SK-N-SH (cell line): Measurements from ENCODE around the gene PIGN. TPM values are rescaled to one million over a fixed set of nuclear protein-coding genes. Genes with fewer than 3 reads are reported as not detected.

ENCODE experiments used
- CTCF ChIA-PET: fragments of 300-600, 350-600 bp; formaldehyde crosslinking; extraction: SDS; loops from one replicate; lab custom pipeline; 2021; lab: Yijun Ruan, JAX
- POLR2A ChIA-PET: fragments of 350-600 bp; sonication (Branson Sonifier 250); formaldehyde crosslinking; extraction: SDS; loops from one replicate; lab custom pipeline; 2020; ENCODE audit warnings: antibody characterized with exemption, inconsistent platforms; lab: Yijun Ruan, JAX
- DNase-seq: peaks from one replicate; pipeline ENCODE4 v3.0.0; 2012
- H2AFZ ChIP-seq: fragments of 200-600 bp; sonication (generic); 2 replicates; pipeline ENCODE4 v1.8.1; 2016; ENCODE audit warnings: antibody characterized with exemption, mild to moderate bottlenecking, low read depth
- H3F3A ChIP-seq: fragments of 200-600 bp; sonication (generic); replicated peaks from 2 replicates; pipeline ENCODE3; 2016; ENCODE audit warnings: antibody characterized with exemption, mild to moderate bottlenecking; ENCODE audit not compliant: insufficient read depth
- H3K27ac ChIP-seq, 2 experiments: fragments of 200-500 bp in 1 of 2; fragments of 200-600 bp in 1 of 2; sonication (Bioruptor generic) in 1 of 2; sonication (generic), shearing (Covaris generic) in 1 of 2; 2 replicates each; pipeline versions ENCODE4 v1.5.1 to v1.6.1; 2014 to 2016; ENCODE audit warnings: low read depth in 2 of 2, inconsistent platforms in 1 of 2, low read length in 1 of 2, mild to moderate bottlenecking in 1 of 2, mixed read lengths in 1 of 2
- H3K27me3 ChIP-seq: fragments of 200-600 bp; sonication (generic), shearing (Covaris generic); 2 replicates; pipeline ENCODE4 v1.6.1; 2016; ENCODE audit warnings: mixed run types; ENCODE audit not compliant: insufficient read depth
- H3K36me3 ChIP-seq, 2 experiments: fragments of 200-500 bp in 1 of 2; fragments of 200-600 bp in 1 of 2; sonication (Bioruptor generic) in 1 of 2; sonication (generic) in 1 of 2; replicated peaks in 1 of 2; 2 replicates each; pipeline versions ENCODE3 to v1.5.1; 2014 to 2016; ENCODE audit warnings: low read length in 1 of 2, mild to moderate bottlenecking in 1 of 2; ENCODE audit not compliant: insufficient read depth in 2 of 2, control insufficient read depth in 1 of 2
- H3K4me1 ChIP-seq, 2 experiments: fragments of 200-500 bp in 1 of 2; fragments of 200-600 bp in 1 of 2; sonication (Bioruptor generic) in 1 of 2; sonication (generic), shearing (Covaris generic) in 1 of 2; 2 replicates each; pipeline versions ENCODE4 v1.5.1 to v1.6.1; 2014 to 2016; ENCODE audit warnings: low read depth in 1 of 2, low read length in 1 of 2, mixed run types in 1 of 2; ENCODE audit not compliant: insufficient read depth in 2 of 2, control insufficient read depth in 1 of 2
- H3K4me2 ChIP-seq: fragments of 200-600 bp; sonication (generic), shearing (Covaris generic); 2 replicates; pipeline ENCODE4 v1.6.1; 2017; ENCODE audit warnings: mixed run types
- H3K4me3 ChIP-seq, 2 experiments: fragments of 200-500 bp in 1 of 2; fragments of 200-600 bp in 1 of 2; sonication (Bioruptor generic) in 1 of 2; sonication (generic), shearing (Covaris generic) in 1 of 2; 2 replicates each; pipeline versions ENCODE4 v1.5.1 to v1.8.1; 2014 to 2016; ENCODE audit warnings: low read depth in 2 of 2, inconsistent platforms in 1 of 2, low read length in 1 of 2, mild to moderate bottlenecking in 1 of 2, mixed read lengths in 1 of 2, moderate library complexity in 1 of 2
- H3K79me2 ChIP-seq: fragments of 200-600 bp; sonication (generic); 2 replicates; pipeline ENCODE4 v1.8.1; 2017; ENCODE audit warnings: mild to moderate bottlenecking; ENCODE audit not compliant: insufficient read depth
- H3K9ac ChIP-seq: fragments of 200-600 bp; sonication (generic); 2 replicates; pipeline ENCODE4 v1.6.1; 2017; ENCODE audit warnings: mixed run types
- H3K9me2 ChIP-seq: fragments of 200-600 bp; sonication (generic); 2 replicates; pipeline ENCODE4 v1.6.1; 2017; ENCODE audit warnings: mixed run types
- H3K9me3 ChIP-seq: fragments of 200-600 bp; sonication (generic); 2 replicates; pipeline ENCODE4 v1.6.1; 2017; ENCODE audit warnings: mixed run types, mild to moderate bottlenecking, moderate library complexity
- H4K20me1 ChIP-seq: fragments of 200-600 bp; sonication (generic); 2 replicates; pipeline ENCODE4 v1.6.1; 2017; ENCODE audit warnings: mild to moderate bottlenecking, mixed run types; ENCODE audit not compliant: insufficient read depth
- ELF1 ChIP-seq: IDR thresholded peaks from 2 replicates; pipeline ENCODE4 v1.4.0; 2012
- FOSL2 ChIP-seq: IDR thresholded peaks from 2 replicates; pipeline ENCODE4 v1.4.0; 2012; ENCODE audit warnings: low read depth, mild to moderate bottlenecking, moderate library complexity, borderline replicate concordance
- GABPA ChIP-seq: IDR thresholded peaks from 2 replicates; pipeline ENCODE4 v1.4.0; 2012; ENCODE audit warnings: low read depth, mild to moderate bottlenecking
- GATA2 ChIP-seq: sonication (generic); formaldehyde crosslinking; IDR thresholded peaks from 2 replicates; pipeline ENCODE4 v1.5.0; 2020; ENCODE audit warnings: mild to moderate bottlenecking, missing genetic modification reagents
- MEF2A ChIP-seq: IDR thresholded peaks from 2 replicates; pipeline ENCODE4 v1.4.0; 2012; ENCODE audit warnings: low read depth, borderline replicate concordance
- NFIC ChIP-seq: IDR thresholded peaks from 2 replicates; pipeline ENCODE4 v1.4.0; 2012; ENCODE audit warnings: borderline replicate concordance
- RCOR1 ChIP-seq: fragments of 150-350 bp; IDR thresholded peaks from 2 replicates; pipeline ENCODE4 v1.6.1; 2017; ENCODE audit warnings: antibody characterized with exemption, low read length
- SIN3A ChIP-seq: IDR thresholded peaks from 2 replicates; pipeline ENCODE4 v1.6.1; 2012; ENCODE audit warnings: low read depth, mild to moderate bottlenecking, low read length, moderate library complexity, borderline replicate concordance
- TCF12 ChIP-seq: IDR thresholded peaks from 2 replicates; pipeline ENCODE4 v1.4.0; 2012
- TEAD4 ChIP-seq: IDR thresholded peaks from 2 replicates; pipeline ENCODE4 v1.4.0; 2012; ENCODE audit warnings: mild to moderate bottlenecking, borderline replicate concordance; ENCODE audit not compliant: insufficient read depth
- YY1 ChIP-seq: IDR thresholded peaks from 2 replicates; pipeline ENCODE4 v1.4.0; 2012; ENCODE audit warnings: low read depth, mild to moderate bottlenecking
- WGBS: methylation state at CpG from one replicate; pipeline ENCODE4 v1.1.6; 2017; ENCODE audit warnings: low lambda C conversion rate; 5-methylcytosine and 5-hydroxymethylcytosine counted together
- polyA plus RNA-seq, 3 experiments: library from polyadenylated mRNA; depleted of rRNA; stranded (reverse); fragments of >200 nt; gene quantifications; 2 replicates each; pipeline ENCODE4 v1.2.3, GENCODE V29; 2012
- TF ChIP-seq, protein P1 (sequence below): fragments of 200-600 bp; sonication (generic); IDR thresholded peaks from 2 replicates; pipeline ENCODE4 v1.6.1; 2017; ENCODE audit warnings: antibody characterized with exemption, mild to moderate bottlenecking, moderate library complexity
- TF ChIP-seq, protein P2 (sequence below): IDR thresholded peaks from 2 replicates; pipeline ENCODE4; 2012
- TF ChIP-seq, protein P3 (sequence below): IDR thresholded peaks from 2 replicates; pipeline ENCODE4 v1.4.0; 2012; ENCODE audit warnings: low read depth, borderline replicate concordance
- TF ChIP-seq, protein P4 (sequence below): fragments of 150-350 bp; IDR thresholded peaks from 2 replicates; pipeline ENCODE4 v1.6.1; 2016; ENCODE audit warnings: mild to moderate bottlenecking, low read depth, low read length

Gene PIGN
- polyA plus RNA-seq, 1 of the 3 experiments (the other 2 are of a cell fraction): 6.1 TPM

DNA sequence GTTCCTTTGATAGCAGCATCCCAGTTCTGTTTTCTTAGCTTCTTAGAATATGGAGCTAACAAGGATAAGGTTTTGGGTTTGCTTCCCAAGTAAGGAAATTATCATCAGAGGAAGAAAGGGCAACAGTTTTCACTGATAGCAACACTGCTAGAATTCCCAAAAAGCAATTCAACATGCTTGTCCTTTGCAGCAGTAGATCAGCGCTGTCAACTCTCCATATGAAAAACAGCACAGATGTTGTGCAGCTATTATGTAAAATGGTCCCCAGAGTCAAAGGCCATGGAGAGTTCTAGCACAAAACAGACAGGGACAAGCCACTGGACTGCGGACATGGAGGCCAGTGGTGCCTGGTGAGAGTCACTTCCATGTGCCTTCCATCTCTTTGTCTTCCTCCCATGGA lies 158.1 kb downstream of the PIGN start:
- H3K27ac ChIP-seq: no peak overlapping the region
- H3K4me3 ChIP-seq: no peak overlapping the region
- H3K4me1 ChIP-seq: peaks cover 0 to 6% of the 10 kb centered on the region in 2 experiments; a peak in 1 of 4 replicates
- no peak for DNase-seq
- no peak overlapping the region for H3K9ac ChIP-seq
- 79% methylated on average over 2 of the region's 2 CpGs for WGBS
- no peaks in the 10 kb centered on the region for H4K20me1 ChIP-seq
- ChIA-PET CTCF (interaction anchor here (0.6 kb wide), 1 partner anchor 770 kb away, joined by 3 read pairs; no protein-coding TSS in a partner anchor), POLR2A (no interaction called here)
- no peaks in the 10 kb centered on the region for H3K36me3 ChIP-seq
- no peaks in the 10 kb centered on the region for H3K9me2 ChIP-seq
- TF ChIP-seq, protein P1, sequence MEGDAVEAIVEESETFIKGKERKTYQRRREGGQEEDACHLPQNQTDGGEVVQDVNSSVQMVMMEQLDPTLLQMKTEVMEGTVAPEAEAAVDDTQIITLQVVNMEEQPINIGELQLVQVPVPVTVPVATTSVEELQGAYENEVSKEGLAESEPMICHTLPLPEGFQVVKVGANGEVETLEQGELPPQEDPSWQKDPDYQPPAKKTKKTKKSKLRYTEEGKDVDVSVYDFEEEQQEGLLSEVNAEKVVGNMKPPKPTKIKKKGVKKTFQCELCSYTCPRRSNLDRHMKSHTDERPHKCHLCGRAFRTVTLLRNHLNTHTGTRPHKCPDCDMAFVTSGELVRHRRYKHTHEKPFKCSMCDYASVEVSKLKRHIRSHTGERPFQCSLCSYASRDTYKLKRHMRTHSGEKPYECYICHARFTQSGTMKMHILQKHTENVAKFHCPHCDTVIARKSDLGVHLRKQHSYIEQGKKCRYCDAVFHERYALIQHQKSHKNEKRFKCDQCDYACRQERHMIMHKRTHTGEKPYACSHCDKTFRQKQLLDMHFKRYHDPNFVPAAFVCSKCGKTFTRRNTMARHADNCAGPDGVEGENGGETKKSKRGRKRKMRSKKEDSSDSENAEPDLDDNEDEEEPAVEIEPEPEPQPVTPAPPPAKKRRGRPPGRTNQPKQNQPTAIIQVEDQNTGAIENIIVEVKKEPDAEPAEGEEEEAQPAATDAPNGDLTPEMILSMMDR: no peak
- TF ChIP-seq RCOR1 (no peak), FOSL2 (no peak), ELF1 (no peak), GATA2 (CRISPR knock-in tag) (no peak), MEF2A (no peak), SIN3A (no peak), TCF12 (no peak), NFIC (no peak), YY1 (no peak)
- TF ChIP-seq, protein P2, sequence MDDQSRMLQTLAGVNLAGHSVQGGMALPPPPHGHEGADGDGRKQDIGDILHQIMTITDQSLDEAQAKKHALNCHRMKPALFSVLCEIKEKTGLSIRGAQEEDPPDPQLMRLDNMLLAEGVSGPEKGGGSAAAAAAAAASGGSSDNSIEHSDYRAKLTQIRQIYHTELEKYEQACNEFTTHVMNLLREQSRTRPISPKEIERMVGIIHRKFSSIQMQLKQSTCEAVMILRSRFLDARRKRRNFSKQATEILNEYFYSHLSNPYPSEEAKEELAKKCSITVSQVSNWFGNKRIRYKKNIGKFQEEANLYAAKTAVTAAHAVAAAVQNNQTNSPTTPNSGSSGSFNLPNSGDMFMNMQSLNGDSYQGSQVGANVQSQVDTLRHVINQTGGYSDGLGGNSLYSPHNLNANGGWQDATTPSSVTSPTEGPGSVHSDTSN: no peak
- TF ChIP-seq, protein P3, sequence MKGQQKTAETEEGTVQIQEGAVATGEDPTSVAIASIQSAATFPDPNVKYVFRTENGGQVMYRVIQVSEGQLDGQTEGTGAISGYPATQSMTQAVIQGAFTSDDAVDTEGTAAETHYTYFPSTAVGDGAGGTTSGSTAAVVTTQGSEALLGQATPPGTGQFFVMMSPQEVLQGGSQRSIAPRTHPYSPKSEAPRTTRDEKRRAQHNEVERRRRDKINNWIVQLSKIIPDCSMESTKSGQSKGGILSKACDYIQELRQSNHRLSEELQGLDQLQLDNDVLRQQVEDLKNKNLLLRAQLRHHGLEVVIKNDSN: no peak
- TF ChIP-seq, protein P4, sequence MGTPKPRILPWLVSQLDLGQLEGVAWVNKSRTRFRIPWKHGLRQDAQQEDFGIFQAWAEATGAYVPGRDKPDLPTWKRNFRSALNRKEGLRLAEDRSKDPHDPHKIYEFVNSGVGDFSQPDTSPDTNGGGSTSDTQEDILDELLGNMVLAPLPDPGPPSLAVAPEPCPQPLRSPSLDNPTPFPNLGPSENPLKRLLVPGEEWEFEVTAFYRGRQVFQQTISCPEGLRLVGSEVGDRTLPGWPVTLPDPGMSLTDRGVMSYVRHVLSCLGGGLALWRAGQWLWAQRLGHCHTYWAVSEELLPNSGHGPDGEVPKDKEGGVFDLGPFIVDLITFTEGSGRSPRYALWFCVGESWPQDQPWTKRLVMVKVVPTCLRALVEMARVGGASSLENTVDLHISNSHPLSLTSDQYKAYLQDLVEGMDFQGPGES: no peak
- no peaks in the 10 kb centered on the region for H3K9me3 ChIP-seq
- H3K4me2 ChIP-seq: no peak overlapping the region
- no peaks in the 10 kb centered on the region for H3F3A ChIP-seq
- H3K79me2 ChIP-seq: no peaks in the 10 kb centered on the region
- H2AFZ ChIP-seq: no peak overlapping the region
- no peaks in the 10 kb centered on the region for H3K27me3 ChIP-seq

DNA sequence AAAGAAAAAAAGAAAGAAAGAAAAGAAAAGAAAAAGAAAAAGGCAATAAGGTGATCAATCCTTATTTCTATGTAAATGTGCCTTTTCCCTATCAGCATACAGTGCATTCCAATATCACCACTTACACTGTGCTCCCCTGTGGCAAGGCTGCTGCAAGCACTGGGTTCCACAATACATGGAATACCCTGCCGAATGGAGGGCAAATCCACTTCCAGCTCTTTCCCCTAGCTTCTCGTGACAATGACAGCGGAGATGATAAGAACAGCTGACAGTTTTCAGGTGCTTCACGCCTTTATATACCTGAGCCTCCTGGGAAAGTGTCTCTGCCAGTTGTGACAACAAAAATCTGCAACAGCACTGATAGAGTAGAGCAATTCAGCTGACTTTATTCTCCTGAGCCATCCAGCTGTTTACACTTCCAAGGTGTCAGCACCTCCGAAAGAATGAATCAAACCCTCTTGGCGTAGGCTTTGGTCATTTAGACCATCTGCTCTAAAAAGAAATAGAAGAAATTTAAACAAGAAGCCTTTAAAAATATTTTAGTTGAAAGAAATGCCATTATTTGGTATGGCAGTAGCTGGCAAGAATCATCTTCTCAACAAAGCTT lies 158.8 kb downstream of the PIGN start:
- ChIA-PET POLR2A (no interaction called here), CTCF (interaction anchor here (0.6 kb wide), 1 partner anchor 771 kb away, joined by 3 read pairs; no protein-coding TSS in a partner anchor)
- Histone ChIP-seq H2AFZ (no peak overlapping the region), H3K9me3 (no peaks in the 10 kb centered on the region), H3K4me2 (no peak overlapping the region), H3F3A (no peaks in the 10 kb centered on the region)
- DNase-seq: no peak
- no peak for TF ChIP-seq TEAD4
- TF ChIP-seq GABPA: no peak
- TF ChIP-seq, all 33 proteins: peak for 0
- Histone ChIP-seq H3K9me2 (no peaks in the 10 kb centered on the region), H4K20me1 (no peaks in the 10 kb centered on the region), H3K9ac (no peak overlapping the region), H3K4me1 (peaks cover 0 to 6% of the 10 kb centered on the region in 2 experiments; a peak in 1 of 4 replicates), H3K79me2 (no peaks in the 10 kb centered on the region), H3K27ac (no peak overlapping the region), H3K4me3 (no peak overlapping the region), H3K27me3 (no peaks in the 10 kb centered on the region), H3K36me3 (no peaks in the 10 kb centered on the region)
- 75% methylated on average over 6 of the region's 6 CpGs for WGBS
